GM19455 (cell line): ENCODE data around the gene CCDC63.

ENCODE experiments used
- ATAC-seq: cut with Tn5 transposase; IDR thresholded peaks from one replicate; pipeline ENCODE4 v1.9.1; 2021; ENCODE audit not compliant: unreplicated experiment

CCDC63 gene

GRCh38 chr12:110920324-110920910, 73.6 kb downstream of the CCDC63 start, which contains the start of gene MYL2:
MYL2 (minus strand) TSS chr12:110920579; CDS start chr12:110920529, 50 bp downstream.
- no peak for ATAC-seq

DNA sequence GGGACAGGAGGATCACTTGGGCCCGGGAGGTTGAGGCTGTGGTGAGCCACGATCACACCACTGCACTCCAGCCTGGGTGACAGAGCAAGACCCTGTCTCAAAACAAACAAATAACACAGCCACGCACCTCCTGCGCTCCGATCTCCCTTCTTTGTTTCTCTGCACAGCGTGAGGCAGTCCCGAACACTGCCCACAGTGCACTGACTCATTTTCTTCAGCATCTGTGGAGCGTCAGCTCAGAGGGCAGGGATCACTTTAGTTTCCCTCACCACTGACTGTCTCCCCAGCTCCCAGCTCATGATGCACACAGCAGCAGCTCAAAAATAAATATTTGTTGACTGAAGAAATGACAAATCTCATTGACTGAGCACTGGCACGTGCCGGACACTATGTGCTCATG, 74.5 kb downstream of the CCDC63 start:
- no peak for ATAC-seq

DNA sequence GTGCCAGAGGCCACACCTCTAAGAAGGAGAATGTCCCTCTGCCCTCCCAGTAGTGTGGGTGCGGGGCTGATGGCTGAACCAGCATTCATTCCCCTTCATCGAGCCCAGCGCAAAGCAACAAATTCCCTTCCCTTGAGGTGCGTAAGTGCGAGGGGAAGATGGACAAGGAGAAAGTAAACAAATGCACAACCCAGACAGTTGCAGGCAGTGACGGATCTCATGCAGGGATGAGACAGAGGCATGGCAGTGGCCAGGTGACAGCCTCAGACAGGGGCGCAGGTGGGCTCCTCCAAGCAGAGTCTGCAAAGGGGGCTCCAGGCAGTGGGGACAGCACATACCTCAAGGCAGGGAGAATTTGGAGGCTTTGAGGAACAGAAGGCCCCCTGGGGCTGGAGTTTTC, 75.9 kb downstream of the CCDC63 start:
- ATAC-seq, result no peak

DNA sequence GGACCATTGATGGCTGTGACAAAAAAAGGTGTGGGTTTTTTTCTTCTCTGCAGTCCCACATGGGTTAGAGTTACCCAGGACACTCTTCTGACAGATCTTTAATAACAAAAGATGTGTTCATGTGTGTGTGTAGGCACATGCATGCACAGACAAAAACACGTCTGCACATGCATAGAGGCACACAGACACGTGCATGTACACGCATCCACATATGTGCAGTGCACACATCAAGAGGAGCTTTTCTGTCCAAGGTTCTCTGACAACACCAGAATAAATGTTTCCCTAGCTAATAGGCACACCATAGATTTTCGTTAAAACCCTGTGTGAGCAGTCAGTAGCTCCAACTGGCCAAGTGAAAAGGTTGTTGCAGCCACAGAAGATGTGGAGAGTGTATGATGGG, 76.4 kb downstream of the CCDC63 start:
- no peak for ATAC-seq

DNA sequence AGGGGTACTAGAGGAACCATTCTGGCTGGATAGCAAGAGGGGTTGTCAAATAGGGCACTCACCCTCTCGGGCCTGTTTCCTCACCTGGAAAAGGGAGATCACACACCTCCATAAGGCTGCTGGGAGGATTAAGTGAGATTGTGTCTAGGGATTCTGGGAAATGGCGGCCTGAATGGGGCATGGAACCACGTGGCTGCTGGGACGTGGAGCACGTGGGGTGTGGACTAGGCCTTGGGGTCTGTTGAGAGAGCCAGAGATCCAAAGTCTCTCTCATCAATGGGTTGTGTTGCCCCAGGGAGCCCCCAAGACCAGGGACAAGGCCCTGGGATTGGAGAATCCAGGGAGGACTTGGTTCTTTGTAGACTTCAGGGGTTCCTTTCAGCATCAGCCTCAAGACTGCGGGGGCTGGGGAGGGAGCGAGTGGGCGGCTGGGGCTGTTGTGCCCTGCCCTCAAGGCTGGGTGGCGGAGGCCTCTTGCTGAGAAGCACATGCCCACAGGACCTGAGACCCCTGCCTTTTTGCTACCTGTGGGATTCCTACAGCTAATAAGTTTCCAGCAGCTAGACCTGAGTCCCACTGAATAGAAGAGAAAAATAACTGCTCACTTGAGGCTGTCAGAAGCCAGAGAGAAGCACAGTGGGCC, 77.0 kb downstream of the CCDC63 start:
- no peak for ATAC-seq

- no peak for ATAC-seq
Measured at GRCh38 chr12:110927546-110927945, 80.8 kb downstream of the CCDC63 start.

- ATAC-seq, result no peak
Measured at GRCh38 chr12:110928700-110929099, 81.9 kb downstream of the CCDC63 start.

DNA sequence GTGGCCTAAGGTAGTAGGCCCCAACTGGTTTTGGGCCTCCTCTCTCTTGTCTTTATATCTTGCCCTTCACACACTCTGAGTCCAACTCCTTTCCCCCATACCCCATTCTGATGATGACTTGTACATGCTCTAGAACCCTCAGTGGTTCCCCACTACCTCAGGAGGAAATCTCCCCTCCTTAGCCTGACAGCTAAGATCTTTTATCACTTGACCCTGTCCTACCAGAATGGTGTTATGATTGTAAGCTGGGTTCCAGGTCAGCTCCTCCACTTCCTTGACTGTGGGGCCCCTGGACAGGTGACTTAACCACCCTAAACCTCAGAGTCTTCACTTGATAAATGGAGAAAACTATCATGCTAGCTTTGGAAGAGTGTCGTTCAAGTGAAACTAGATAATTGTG, 83.0 kb downstream of the CCDC63 start:
- no peak for ATAC-seq

DNA sequence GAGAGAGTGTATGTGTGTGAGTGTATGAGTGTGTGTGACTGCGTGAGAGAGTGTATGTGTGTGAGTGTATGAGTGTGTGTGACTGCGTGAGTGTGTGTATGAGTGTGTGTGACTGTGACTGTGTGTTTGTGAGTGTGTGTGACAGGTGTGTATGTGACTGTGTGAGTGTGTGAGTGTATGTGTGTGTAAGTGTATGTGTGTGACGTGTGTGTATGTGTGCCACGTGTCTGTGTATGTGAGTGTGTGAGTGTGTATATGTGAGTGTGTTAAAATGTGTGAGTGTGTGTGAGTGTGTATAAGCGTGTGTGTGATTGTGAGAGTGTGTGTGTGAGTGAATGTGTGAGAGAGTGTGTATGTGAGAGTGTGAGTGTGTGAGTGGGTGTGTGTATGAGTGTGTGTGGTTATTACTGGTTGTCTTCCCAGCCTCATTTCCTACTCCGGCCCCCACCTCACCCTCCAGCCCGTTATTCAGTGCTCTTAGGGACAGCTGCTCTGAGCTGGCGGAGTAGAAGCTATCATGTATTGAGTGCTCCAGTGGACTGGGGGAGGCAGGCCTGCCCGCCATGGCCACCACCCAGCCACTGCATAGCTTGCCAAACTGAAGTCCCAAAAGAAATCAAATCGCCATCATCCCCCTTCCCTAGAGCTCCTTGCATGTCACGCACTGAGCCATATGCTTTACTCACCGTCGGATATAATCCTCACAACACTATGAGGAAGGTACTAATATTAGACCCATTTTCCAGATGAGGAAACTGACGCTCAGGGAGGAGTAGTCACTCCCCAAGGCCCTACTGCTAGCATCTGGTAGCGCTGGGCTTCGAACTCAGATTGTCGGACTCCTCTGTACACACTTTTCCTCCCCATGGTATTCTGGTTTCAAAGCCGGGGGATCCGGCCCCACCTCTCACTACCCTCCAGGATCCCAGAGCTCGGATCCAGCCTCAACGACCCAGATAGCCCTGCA, 83.8 kb downstream of the CCDC63 start:
- no peak for ATAC-seq

- ATAC-seq, result no peak
Measured at GRCh38 chr12:110931315-110931728, 84.5 kb downstream of the CCDC63 start.

DNA sequence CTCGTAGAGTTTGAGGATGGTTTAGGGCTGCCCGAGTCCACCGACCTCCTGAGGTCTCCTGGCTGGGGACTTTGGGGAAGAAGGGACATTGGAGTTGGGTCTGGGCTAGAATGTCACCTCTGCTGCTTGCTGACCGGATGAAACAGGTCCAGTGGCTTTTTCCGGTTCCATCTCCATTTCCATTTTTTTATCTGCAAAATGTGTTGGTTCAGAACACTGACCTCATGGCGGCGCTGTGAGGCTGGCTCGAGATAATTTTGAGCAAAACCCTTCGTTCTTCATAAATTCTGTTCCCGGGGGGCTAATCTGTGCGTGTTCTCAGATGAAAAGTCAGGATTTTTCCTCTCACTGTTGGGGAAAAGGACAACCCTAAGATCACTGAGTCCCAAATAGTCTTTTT, 85.3 kb downstream of the CCDC63 start:
- ATAC-seq, result no peak

GRCh38 chr12:110933326-110933974, 86.7 kb downstream of the CCDC63 start:
- no peak for ATAC-seq

DNA sequence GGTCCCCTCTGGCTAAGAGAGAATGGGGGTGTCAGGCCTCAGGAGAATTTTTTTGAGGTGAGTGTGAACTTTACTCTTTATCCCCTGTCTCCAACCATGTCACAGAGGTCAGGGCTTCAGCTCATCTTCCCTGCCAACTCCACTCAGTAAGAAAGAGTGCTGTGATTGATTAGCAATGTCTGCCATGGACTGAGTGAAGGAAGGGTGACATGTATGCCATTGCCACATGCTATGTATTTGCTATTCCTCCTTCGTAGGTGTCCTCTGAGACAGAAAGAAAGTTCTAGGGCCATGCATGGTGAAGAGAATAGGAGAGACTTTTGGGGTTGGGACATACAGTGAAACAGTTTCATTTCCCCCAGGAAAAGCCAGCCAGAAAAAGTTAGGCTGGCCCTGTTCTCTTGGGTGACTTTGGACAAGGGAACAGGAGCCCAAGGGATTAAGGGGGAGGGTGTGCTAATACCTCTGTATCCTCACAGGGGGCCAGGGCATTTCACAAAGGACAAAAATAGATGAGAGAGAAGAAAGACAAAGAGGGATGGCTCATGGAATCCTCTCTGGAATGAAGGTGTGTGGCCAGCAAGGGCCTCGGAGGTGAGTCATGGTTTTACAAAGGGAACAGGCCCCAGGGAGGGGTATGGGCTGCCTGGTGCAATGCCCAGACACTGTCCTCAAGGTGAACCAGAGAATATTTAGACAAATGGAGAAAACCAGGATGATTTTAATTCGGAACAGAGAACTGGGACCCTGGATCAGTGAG, 87.5 kb downstream of the CCDC63 start:
- ATAC-seq, result no peak

GRCh38 chr12:110935588-110935987, 88.8 kb downstream of the CCDC63 start:
- no peak for ATAC-seq

DNA sequence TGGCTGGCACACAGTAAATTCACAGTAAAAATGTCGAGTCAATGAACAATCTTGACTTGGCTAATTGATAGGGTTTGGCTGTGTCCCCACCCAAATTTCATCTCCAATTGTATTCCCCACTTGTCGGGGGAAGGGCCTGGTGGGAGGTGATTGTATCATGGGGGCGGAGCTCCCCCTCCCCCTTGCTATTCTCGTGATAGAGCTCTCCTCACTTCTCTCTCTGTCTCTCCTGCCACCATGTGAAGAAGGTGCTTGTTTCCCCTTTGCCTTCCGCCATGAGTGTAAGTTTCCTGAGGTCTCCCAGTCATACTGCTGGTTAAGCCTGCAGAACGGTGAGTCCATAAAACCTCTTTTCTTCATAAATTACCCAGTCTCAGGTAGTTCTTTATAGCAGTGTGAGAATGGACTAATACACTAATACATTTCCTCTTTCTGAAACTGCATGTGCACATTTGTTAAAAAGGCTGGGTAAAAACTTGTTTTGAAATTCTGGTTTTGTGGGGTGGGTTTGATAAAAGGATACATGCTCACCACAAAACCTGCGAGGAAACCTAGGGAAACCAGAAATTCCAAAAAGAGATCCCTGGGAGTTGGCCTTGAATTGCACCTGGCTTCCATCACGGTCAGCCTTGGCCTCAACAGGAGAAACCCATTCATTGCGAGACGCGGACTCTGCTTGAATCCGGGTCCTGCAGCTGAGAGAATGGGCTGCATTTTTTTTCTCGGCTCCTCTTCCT, 89.7 kb downstream of the CCDC63 start:
- no peak for ATAC-seq

DNA sequence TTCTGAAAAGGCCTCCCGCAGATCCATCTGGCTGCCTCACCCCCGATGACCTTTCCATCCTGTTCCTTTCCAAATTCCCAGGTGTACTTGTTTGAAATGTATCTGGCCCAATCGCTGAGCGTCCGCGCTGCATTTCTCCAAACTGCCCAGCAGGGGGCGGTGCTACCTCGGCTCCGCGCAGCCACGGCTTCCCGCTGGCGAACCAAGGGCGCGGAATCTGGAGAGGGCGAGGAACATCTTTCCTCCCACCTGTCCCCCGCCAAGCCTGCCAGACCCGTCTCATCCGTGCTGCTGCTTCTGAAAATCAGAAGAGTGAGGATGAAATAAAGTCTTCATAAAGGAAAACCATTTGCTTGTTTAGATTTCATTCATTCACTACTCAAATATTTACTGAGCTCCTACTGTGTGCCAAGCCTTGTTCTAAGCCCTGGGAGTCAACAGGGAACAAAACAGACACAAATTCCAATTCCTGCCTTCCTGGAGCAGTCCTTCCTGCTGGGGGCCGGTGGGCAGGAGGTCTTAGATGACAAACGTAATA, 90.4 kb downstream of the CCDC63 start:
- ATAC-seq, result no peak

DNA sequence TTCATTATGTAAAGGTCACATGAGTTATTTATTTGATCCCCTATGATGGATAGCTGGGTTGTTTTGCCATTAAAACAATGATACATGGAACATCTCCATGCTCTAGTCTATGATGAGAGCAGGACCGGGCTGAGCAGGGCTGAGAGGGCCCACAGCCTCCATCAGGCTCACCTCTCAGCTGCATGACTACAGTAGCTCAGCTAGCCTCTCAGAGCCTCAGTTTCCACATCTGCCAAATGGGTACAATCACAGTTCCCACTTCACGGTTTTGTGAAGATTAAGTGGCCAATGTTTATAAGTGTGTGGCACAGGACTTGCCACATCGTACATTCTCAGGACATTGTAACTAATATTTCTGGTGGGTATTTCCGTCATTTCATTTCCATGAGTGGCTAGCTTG, 93.5 kb downstream of the CCDC63 start:
- ATAC-seq, result no peak

- no peak for ATAC-seq
Measured at GRCh38 chr12:110940933-110941332, 94.1 kb downstream of the CCDC63 start.

GRCh38 chr12:110941391-110941790, 94.6 kb downstream of the CCDC63 start:
- ATAC-seq, result no peak

DNA sequence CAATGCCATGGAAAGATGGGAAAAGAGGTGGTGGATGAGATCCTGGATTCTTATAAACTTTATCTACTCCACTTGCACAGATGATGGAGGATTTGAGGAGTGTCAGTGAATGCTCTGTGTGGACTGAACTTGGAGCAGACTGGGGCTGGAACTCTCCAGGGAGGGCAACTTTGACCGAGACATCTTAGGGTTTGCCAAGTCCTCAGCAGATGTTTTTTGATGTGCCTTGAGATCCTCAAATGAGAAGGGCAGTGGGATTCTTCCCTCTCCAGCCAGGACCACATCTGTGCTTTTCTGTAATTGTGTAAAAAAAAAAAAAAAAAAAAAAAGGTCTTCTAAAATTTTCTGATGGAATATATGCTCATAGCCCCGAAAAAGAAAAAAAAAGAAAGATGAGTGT, 96.6 kb downstream of the CCDC63 start:
- ATAC-seq, result no peak
